Progenitor cell of endocrine pancreas (in vitro differentiated cells): Measurements from ENCODE around the gene ZNF793. TPM values are rescaled to one million over a fixed set of nuclear protein-coding genes. Genes with fewer than 3 reads are reported as not detected.

Experiments used
- DNase-seq: peaks from one replicate; pipeline ENCODE4 v3.0.0; 2021; ENCODE audit warnings: low spot score; ENCODE audit not compliant: unreplicated experiment
- H3K27ac Mint-ChIP-seq: 2 replicates; pipeline ENCODE4 v1.8.0; 2021; ENCODE audit warnings: mild to moderate bottlenecking, moderate library complexity, mixed read lengths
- H3K27me3 Mint-ChIP-seq: 2 replicates; pipeline ENCODE4 v1.8.0; 2021; ENCODE audit warnings: mixed read lengths
- H3K36me3 Mint-ChIP-seq: 2 replicates; pipeline ENCODE4 v1.8.0; 2022; ENCODE audit warnings: mixed read lengths; ENCODE audit not compliant: insufficient read depth
- H3K4me1 Mint-ChIP-seq: 2 replicates; pipeline ENCODE4 v1.8.0; 2021; ENCODE audit warnings: low read depth, mixed read lengths
- H3K4me3 Mint-ChIP-seq: 2 replicates; pipeline ENCODE4 v1.8.0; 2021; ENCODE audit warnings: low read depth, mild to moderate bottlenecking, moderate library complexity, mixed read lengths
- H3K9me3 Mint-ChIP-seq: 2 replicates; pipeline ENCODE4 v1.8.0; 2021; ENCODE audit warnings: low read depth, mixed read lengths
- total RNA-seq: library from RNA; stranded (reverse); gene quantifications from 2 replicates; pipeline ENCODE4 v1.2.1, GENCODE V29; 2021
- TF ChIP-seq, protein P1 (sequence below): fragments of 200-600 bp; sonication (generic); IDR thresholded peaks from one replicate; pipeline ENCODE4 v1.5.0; 2021; ENCODE audit warnings: antibody characterized with exemption, mild to moderate bottlenecking; ENCODE audit not compliant: unreplicated experiment

Gene ZNF793
- total RNA-seq, 1 donor from 2014 or later: 30.9 TPM

GRCh38 chr19:37572203-37572602 is 65.5 kb downstream of the ZNF793 start:
- Mint-ChIP-seq H3K36me3 (peaks cover 60% of the 10 kb centered on the region), H3K4me1 (no peaks in the 10 kb centered on the region), H3K9me3 (peaks cover 57% of the 10 kb centered on the region), H3K27ac (no peak overlapping the region), H3K27me3 (no peaks in the 10 kb centered on the region), H3K4me3 (no peak overlapping the region)
- TF ChIP-seq, protein P1, sequence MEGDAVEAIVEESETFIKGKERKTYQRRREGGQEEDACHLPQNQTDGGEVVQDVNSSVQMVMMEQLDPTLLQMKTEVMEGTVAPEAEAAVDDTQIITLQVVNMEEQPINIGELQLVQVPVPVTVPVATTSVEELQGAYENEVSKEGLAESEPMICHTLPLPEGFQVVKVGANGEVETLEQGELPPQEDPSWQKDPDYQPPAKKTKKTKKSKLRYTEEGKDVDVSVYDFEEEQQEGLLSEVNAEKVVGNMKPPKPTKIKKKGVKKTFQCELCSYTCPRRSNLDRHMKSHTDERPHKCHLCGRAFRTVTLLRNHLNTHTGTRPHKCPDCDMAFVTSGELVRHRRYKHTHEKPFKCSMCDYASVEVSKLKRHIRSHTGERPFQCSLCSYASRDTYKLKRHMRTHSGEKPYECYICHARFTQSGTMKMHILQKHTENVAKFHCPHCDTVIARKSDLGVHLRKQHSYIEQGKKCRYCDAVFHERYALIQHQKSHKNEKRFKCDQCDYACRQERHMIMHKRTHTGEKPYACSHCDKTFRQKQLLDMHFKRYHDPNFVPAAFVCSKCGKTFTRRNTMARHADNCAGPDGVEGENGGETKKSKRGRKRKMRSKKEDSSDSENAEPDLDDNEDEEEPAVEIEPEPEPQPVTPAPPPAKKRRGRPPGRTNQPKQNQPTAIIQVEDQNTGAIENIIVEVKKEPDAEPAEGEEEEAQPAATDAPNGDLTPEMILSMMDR: no peak
- DNase-seq: no peak

- DNase-seq: no peak
- Mint-ChIP-seq H3K4me3 (no peak overlapping the region), H3K27ac (no peak overlapping the region), H3K27me3 (no peaks in the 10 kb centered on the region), H3K4me1 (no peaks in the 10 kb centered on the region), H3K36me3 (peaks cover 63% of the 10 kb centered on the region), H3K9me3 (peaks cover 45% of the 10 kb centered on the region)
- TF ChIP-seq, protein P1: no peak
Measured at GRCh38 chr19:37583340-37583739, 76.6 kb downstream of the ZNF793 start.

Other genes with a start within 250 kb of the ZNF793 start
- gene ZNF527, start 135.8 kb upstream of the ZNF793 start, total RNA-seq: 7.9 and 9.3 TPM in 2 replicates
- gene ZNF569, start 39.5 kb upstream of the ZNF793 start, total RNA-seq: 7.6 and 8.5 TPM in 2 replicates
- 11.7 and 12.6 TPM in 2 replicates for gene ZNF570, start 37.6 kb upstream of the ZNF793 start, total RNA-seq
- gene ZNF571, start 87.9 kb downstream of the ZNF793 start, total RNA-seq: 8.5 and 11.2 TPM in 2 replicates
- 0.79 and 0.98 TPM in 2 replicates for gene ZNF540, start 87.9 kb downstream of the ZNF793 start, total RNA-seq
- 32.0 and 35.7 TPM in 2 replicates for gene ZFP30, start 148.5 kb downstream of the ZNF793 start, total RNA-seq
- gene ZNF607, start 212.8 kb downstream of the ZNF793 start, total RNA-seq: 22.7 and 28.9 TPM in 2 replicates